Measurements from ENCODE around the gene SLCO2A1.
A peak's percentile ranks its signal among the peaks of the same experiment; 100 is the strongest.

The SLCO2A1 gene

GRCh38 chr3:133901847-133902246 is 127.9 kb downstream of the SLCO2A1 start:
- no peak for DNase-seq
- Histone ChIP-seq H3K9me3 (no peaks in the 10 kb centered on the region), H3K4me1 (no peaks in the 10 kb centered on the region), H3K4me3 (ENCODE audit: low read depth, low read length) (no peak overlapping the region), H3K27me3 (peaks cover 19% of the 10 kb centered on the region), H3K36me3 (no peaks in the 10 kb centered on the region)
- no peak for TF ChIP-seq CTCF (IDR thresholded peaks at IDR 0.05; ENCODE audit: low read depth, low read length)

DNA sequence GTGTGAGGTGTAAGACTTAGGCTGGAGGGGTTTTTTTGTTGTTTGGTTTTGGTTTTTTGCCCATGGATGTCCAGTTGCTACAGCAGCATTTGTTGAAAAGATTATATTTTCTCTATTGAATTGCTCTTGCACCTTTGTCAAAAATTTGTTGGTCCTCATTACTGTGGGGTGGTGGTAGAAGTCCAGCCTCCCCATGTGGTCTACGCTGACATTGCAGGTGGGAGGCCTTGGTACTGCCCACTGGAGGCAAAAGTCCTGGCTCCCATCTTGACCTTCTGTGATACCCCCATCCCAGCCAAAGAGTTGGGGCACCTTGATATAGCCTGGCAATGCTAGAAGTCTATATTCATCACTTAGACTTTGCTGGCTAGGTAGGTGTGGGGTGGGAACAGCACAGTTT is 128.6 kb downstream of the SLCO2A1 start:
- no peaks in the 10 kb centered on the region for H3K36me3 ChIP-seq
- no peaks in the 10 kb centered on the region for H3K4me1 ChIP-seq
- no peak overlapping the region for H3K4me3 ChIP-seq (ENCODE audit: low read depth, low read length)
- H3K9me3 ChIP-seq = no peaks in the 10 kb centered on the region
- peak; percentile 41; the same call in 1 of the 2 replicates for TF ChIP-seq CTCF (IDR thresholded peaks at IDR 0.05; ENCODE audit: low read depth, low read length)
- H3K27me3 ChIP-seq = peaks cover 27% of the 10 kb centered on the region
- DNase-seq = no peak

- no peaks in the 10 kb centered on the region for H3K4me1 ChIP-seq
- DNase-seq = no peak
- peaks cover 33% of the 10 kb centered on the region for H3K27me3 ChIP-seq
- H3K9me3 ChIP-seq = no peaks in the 10 kb centered on the region
- TF ChIP-seq CTCF (IDR thresholded peaks at IDR 0.05; ENCODE audit: low read depth, low read length) = no peak
- H3K4me3 ChIP-seq (ENCODE audit: low read depth, low read length) = no peak overlapping the region
- no peaks in the 10 kb centered on the region for H3K36me3 ChIP-seq
Observed at GRCh38 chr3:133899311-133899710, 130.4 kb downstream of the SLCO2A1 start.

GRCh38 chr3:133897547-133897946 is 132.2 kb downstream of the SLCO2A1 start:
- no peak for TF ChIP-seq CTCF (IDR thresholded peaks at IDR 0.05; ENCODE audit: low read depth, low read length)

DNA sequence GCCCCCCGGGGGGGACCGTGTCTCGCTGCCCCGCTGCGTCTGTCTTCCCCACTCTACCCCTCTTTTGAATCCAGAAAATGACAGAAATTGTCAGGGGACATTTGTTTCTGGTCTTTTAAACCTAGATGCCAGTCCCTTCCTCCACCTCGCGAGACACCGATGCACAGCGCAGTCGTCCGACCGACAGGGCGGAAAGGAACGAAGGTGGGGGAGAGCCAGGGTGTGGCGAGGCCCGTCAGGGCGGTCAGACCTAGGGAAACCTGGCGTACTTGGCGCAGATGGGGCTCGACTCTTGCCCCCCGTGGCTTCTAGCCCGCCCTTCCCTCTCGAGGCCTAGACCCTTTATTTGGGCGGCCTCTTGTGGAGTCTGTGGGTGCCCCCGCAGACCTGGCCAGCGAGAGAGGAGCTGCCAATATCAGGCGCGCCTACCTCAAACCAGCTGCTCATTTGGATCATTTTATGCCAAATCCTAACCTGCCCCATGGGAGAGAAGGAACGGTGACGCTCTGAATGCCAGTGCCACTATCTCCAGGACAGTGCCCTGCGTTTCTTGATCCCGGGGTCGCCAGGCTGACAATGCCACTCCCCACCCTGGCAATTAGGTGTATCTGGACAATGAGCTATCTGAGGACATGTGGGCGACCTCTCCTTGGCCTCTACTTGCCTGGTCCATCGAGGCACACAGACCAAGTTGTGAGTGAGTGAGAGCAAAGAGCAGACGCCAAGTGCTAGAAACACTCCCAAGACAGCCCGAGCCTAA is 133.5 kb downstream of the SLCO2A1 start:
- Histone ChIP-seq H3K36me3 (no peaks in the 10 kb centered on the region), H3K9me3 (no peaks in the 10 kb centered on the region), H3K4me1 (no peaks in the 10 kb centered on the region), H3K27me3 (peaks cover 27% of the 10 kb centered on the region), H3K4me3 (ENCODE audit: low read depth, low read length) (peak overlapping the region; percentile 64)
- no peak for TF ChIP-seq CTCF (IDR thresholded peaks at IDR 0.05; ENCODE audit: low read depth, low read length)
- no peak for DNase-seq

More at GRCh38 chr3:133897547-133897946, 132.2 kb downstream of the SLCO2A1 start:
- no peak for DNase-seq
- Histone ChIP-seq H3K36me3 (no peaks in the 10 kb centered on the region), H3K4me1 (no peaks in the 10 kb centered on the region), H3K9me3 (no peaks in the 10 kb centered on the region), H3K27me3 (peaks cover 27% of the 10 kb centered on the region), H3K4me3 (ENCODE audit: low read depth, low read length) (no peak overlapping the region)

- DNase-seq = peak; percentile 62
- peak within 1 kb of the TSS; percentile 64 for H3K4me3 ChIP-seq (ENCODE audit: low read depth, low read length)
- no peak for TF ChIP-seq CTCF (IDR thresholded peaks at IDR 0.05; ENCODE audit: low read depth, low read length)
- no peaks in the 10 kb centered on the region for H3K4me1 ChIP-seq
- no peaks in the 10 kb centered on the region for H3K9me3 ChIP-seq
- H3K27me3 ChIP-seq = peaks cover 27% of the 10 kb centered on the region
- H3K36me3 ChIP-seq = no peaks in the 10 kb centered on the region
Observed at GRCh38 chr3:133895208-133896001, 134.3 kb downstream of the SLCO2A1 start, which contains the start of gene RAB6B. Gene RAB6B (minus strand): TSS chr3:133895882. CDS start chr3:133895466, 416 bp downstream.

Measured in BE2C (cell line).